RWPE1 (cell line): ENCODE data around the gene INPP5B.
"Not testable (repeated sequence)": the region's sequence is repeated elsewhere in the genome, so short reads cannot be mapped to it uniquely, and the experiment has no call there.

Source experiments
- CTCF ChIA-PET: fragments of 350-600 bp; sonication (Branson Sonifier 250); formaldehyde crosslinking; extraction: SDS; loops from one replicate; lab custom pipeline; 2021; lab: Yijun Ruan, JAX
- POLR2A ChIA-PET: fragments of 400-600 bp; formaldehyde crosslinking; extraction: SDS; loops from one replicate; lab custom pipeline; 2020; ENCODE audit warnings: antibody characterized with exemption; ENCODE audit not compliant: low non-redundant PET; lab: Yijun Ruan, JAX
- DNase-seq: peaks from one replicate; pipeline ENCODE4 v3.0.0; 2012; ENCODE audit warnings: low spot score
- H3K27ac ChIP-seq: fragments of 450-650 bp; 2 replicates; pipeline ENCODE4 v1.5.1; 2017
- TF ChIP-seq, protein P1 (sequence below): fragments of 450-650 bp; conservative IDR thresholded peaks from 2 replicates; pipeline ENCODE4 v1.5.1; 2017; ENCODE audit warnings: low read depth, mild to moderate bottlenecking

INPP5B gene

DNA sequence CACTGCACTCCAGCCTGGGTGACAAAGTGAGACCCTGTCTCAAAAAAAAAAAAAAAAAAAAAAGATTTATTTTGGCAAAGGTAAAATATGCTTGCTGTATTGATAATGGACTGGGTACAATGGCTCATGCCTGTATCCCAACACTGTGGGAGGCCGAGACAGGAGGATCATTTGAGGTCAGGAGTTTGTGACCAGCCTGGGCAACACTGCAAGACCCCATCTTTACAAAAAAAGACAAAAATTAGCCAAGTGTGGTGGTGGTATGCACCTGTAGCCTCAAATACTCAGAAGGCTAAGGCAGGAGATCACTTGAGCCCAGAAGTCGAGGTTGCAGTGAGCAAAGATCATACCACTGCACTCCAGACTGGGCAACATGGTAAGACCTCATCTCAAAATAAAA, 36.7 kb upstream of the INPP5B start:
- no peak for DNase-seq
- no peak overlapping the region for H3K27ac ChIP-seq
- ChIA-PET POLR2A (no interaction called here), CTCF (interaction anchor here (0.6 kb wide), 1 partner anchor 28 kb away, joined by 6 read pairs; no protein-coding TSS in a partner anchor)
- TF ChIP-seq, protein P1, sequence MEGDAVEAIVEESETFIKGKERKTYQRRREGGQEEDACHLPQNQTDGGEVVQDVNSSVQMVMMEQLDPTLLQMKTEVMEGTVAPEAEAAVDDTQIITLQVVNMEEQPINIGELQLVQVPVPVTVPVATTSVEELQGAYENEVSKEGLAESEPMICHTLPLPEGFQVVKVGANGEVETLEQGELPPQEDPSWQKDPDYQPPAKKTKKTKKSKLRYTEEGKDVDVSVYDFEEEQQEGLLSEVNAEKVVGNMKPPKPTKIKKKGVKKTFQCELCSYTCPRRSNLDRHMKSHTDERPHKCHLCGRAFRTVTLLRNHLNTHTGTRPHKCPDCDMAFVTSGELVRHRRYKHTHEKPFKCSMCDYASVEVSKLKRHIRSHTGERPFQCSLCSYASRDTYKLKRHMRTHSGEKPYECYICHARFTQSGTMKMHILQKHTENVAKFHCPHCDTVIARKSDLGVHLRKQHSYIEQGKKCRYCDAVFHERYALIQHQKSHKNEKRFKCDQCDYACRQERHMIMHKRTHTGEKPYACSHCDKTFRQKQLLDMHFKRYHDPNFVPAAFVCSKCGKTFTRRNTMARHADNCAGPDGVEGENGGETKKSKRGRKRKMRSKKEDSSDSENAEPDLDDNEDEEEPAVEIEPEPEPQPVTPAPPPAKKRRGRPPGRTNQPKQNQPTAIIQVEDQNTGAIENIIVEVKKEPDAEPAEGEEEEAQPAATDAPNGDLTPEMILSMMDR = no peak

DNA sequence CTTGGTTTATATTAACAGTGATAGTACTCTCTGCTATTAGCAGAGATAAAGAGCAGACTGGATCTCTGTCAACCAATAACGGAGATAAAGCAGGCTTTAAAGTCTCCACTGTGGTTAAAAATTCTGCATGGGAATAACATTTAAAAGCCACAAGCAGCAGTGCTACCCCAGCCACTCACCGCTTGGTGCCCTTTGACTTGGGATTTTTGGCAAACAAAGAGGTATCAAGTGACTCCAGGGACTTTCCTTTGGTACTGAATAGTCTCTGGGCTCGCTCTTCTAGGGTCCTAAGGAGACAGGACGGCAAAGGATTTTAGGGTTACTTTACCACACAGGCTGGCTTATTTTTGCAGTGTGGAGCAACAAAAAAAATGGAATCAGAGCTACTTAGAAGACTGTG, 31.7 kb upstream of the INPP5B start:
- ChIA-PET CTCF (interaction anchor here (0.6 to 1.1 kb wide), 2 partner anchors 56 to 727 kb away, joined by 3 read pairs; no protein-coding TSS in a partner anchor), POLR2A (no interaction called here)
- TF ChIP-seq, protein P1 = no peak
- DNase-seq = no peak
- H3K27ac ChIP-seq = no peak overlapping the region

DNA sequence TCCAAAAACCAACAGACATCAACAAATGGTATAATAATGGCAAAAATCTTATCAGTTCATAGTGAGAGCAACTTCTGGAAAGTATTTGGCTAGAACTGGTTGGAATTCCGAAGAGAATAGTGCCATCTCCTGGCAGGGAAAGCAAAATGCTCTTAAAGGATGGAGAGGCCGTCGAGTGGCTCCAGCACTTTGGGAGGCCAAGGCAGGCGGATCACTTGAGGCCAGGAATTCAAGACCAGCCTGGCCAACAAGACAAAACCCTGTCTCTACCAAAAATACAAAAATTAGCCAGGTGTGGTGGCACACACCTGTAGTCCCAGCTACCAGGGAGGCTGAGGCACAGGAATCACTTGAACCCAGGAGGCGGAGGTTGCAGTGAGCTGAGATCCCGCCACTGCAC, 28.2 kb upstream of the INPP5B start:
- POLR2A ChIA-PET = interaction anchor here (0.6 kb wide), 1 partner anchor 408 kb away, joined by 3 read pairs; no protein-coding TSS in a partner anchor
- TF ChIP-seq, protein P1 = peak; percentile 66
- CTCF ChIA-PET, H3K27ac ChIP-seq, DNase-seq: not testable (repeated sequence)

DNA sequence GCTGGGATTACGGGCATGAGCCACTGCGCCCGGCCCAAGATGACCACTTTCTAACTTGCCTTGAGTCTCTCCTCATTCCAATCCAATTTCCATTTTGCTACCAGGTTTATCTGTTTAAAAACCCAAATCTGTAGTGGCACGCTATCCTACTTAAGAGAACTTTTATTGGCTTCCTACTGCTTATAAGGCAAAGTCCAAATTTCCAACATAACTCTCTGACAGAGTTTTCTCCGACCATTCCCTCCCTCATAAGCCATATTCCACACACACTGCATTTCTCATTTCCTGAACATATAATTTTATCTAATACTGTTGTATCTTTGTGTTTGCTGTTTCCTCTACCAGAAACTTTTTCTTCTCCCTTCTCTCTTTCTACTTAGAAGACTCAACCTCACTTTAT, 27.7 kb upstream of the INPP5B start:
- H3K27ac ChIP-seq = no peak overlapping the region
- TF ChIP-seq, protein P1 = no peak
- ChIA-PET POLR2A (interaction anchor here (0.6 kb wide), 1 partner anchor 408 kb away, joined by 3 read pairs; no protein-coding TSS in a partner anchor), CTCF (no interaction called here)
- no peak for DNase-seq

DNA sequence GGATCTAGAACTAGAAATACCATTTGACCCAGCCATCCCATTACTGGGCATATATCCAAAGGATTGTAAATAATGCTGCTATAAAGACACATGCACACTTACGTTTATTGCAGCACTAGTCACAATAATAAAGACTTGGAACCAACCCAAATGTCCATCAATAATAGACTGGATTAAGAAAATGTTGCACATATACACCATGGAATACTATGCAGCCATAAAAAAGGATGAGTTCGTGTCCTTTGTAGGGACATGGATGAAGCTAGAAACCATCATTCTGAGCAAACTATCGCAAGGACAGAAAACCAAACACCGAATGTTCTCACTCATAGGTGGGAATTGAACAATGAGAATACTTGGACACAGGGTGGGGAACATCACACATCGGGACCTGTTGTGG, 26.8 kb upstream of the INPP5B start:
- POLR2A ChIA-PET, H3K27ac ChIP-seq, DNase-seq, CTCF ChIA-PET: not testable (repeated sequence)

DNA sequence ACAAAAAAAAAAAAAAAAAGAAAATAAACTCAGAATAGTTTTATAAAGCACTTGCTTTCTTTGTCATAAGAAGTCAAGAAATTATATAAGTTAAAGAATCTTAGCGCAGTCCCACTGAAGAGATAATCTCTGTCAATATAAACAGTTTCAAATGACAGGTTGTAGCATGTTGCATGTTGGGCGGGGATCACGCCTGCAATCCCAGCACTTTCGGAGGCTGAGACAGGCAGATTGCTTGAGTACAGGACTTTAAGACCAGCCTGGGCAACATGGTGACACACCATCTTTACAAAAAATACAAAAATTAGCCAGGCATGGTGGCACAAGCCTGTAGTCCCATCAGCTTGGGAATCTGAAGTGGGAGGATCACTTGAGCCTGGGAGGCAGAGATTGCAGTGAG, 18.4 kb upstream of the INPP5B start:
- DNase-seq = no peak
- peak overlapping the region; percentile 44 for H3K27ac ChIP-seq
- ChIA-PET CTCF (interaction anchor here (0.6 kb wide), 2 partner anchors 89 to 1284 kb away, joined by 3 read pairs; no protein-coding TSS in a partner anchor), POLR2A (no interaction called here)
- TF ChIP-seq, protein P1 = no peak

DNA sequence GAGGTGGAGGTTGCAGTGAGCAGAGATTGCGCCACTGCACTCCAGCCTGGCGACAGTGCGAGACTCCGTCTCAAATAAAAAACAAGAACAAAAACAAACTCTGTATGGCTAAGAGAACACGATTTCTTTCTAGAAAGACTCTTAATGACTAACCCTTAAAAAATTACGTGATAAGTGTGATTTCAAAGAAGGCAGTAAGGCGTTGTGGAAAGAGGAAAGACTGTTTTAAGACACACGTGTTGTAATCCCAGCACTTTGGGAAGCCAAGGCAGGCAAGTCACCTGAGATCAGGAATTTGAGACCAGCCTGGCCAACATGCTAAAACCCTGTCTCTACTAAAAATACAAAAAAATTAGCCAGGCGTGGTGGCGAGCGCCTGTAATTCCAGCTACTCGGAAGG, 17.3 kb upstream of the INPP5B start:
- CTCF ChIA-PET, DNase-seq, H3K27ac ChIP-seq, POLR2A ChIA-PET: not testable (repeated sequence)

DNA sequence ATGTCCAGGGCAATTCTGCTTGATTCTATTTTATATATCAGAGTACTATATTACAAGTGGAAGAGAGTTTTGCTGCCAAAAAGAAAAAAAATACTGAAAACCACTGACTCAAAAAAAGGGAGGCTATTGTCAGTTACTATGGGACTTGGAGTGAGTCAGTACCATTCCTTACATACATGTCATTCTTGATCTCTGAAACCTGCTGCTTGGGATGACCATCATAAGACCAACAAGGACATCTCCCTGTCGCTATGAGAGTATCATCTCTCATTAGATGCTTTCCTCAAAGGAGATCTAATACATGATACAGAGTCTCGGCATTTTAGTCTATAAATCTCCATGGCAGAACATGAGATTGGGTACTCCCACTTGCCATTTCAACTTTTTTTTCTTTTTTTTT, 11.8 kb upstream of the INPP5B start:
- ChIA-PET CTCF (no interaction called here), POLR2A (no interaction called here)
- DNase-seq = no peak
- no peak overlapping the region for H3K27ac ChIP-seq
- TF ChIP-seq, protein P1 = no peak
